Tibial nerve (tissue), 3 donors: Measurements from ENCODE around the gene SNRNP48.

Source experiments
- CTCF ChIP-seq, 5 experiments: fragments of 200-600 bp in 3 of 5; fragments of 450-650 bp in 2 of 5; sonication (generic) in 3 of 5; IDR thresholded peaks; one replicate each; pipeline ENCODE4 v1.5.1; 2016 to 2019; ENCODE audit warnings: antibody characterized with exemption in 5 of 5, mild to moderate bottlenecking in 3 of 5, moderate library complexity in 2 of 5
- POLR2A ChIP-seq, 2 donors: fragments of 450-650 bp; IDR thresholded peaks; one replicate each; pipeline ENCODE4 v1.6.1; 2017; ENCODE audit warnings: antibody characterized with exemption in 2 of 2, mild to moderate bottlenecking in 2 of 2, moderate library complexity in 2 of 2

DNA sequence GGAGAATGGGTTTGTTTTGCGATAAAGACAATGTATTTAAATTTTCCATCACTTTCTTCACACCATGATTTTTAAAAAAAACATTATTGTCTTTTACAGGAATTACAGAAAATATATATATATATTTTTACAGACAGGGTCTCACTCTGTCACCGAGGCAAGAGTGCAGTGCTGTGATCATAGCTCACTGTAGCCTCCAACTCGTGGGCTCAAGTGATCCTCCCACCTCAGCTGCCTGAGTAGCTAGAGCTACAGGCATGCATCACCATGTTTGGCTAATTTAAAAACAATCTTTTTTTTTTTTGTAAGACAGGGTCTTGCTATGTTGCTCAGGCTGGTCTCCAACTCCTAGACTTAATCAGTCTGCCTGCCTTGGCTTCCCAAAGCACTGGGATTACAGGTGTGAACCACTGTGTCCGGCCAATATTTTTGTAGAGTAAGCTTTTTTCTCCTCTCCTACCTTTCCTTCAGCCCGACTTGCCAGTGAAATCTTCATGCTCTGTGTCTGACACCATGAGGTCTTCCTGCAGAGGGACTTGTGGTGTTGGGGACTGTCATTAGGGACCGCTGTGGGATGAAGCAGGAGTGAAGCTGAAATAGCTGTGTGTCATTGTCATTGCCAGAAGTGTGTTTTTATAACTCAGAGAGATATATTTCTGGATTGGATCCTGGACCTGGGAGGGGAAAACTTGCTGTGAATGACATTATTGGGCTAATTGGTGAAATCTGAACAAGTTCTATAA lies 35.3 kb upstream of the SNRNP48 start:
- TF ChIP-seq CTCF (IDR thresholded peaks at IDR 0.05) (no peak), POLR2A (IDR thresholded peaks at IDR 0.05) (no peak)
